Measurements from ENCODE around the gene CCDC38.

Gene CCDC38

DNA sequence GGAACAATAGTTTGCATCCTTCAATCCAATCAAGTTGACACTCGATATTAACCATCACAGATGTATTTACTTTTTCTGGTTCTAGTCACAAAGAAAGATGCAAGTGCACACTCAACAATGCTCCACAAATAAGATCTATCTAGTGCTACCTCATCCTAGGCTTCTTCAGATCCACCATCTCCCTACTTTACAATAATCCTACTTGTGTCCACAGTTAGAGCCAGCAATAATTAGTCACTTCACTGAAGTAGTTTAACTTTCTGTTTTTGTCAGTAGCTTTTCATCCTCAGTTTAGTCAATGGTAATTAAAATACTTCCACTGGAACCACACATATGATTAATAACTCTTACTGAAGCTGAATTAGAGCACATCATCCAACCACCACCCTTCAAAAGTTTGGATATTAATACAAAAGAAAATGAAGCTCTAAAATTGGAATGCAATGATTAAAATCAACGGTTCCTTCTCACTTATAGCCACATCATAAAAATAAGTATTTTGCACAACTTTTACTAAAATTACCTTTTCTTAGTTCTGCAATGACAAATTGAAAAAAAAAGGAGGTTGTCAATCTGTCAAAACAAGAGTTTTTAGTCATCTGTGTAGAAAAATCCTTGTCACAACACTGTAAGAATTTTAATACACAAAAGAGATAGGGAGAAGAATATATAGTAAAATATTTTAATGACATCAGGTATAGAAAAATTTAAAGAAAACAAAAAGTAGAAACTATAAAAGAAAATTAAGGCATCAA lies 111.9 kb downstream of the CCDC38 start:
- no peak for DNase-seq

DNA sequence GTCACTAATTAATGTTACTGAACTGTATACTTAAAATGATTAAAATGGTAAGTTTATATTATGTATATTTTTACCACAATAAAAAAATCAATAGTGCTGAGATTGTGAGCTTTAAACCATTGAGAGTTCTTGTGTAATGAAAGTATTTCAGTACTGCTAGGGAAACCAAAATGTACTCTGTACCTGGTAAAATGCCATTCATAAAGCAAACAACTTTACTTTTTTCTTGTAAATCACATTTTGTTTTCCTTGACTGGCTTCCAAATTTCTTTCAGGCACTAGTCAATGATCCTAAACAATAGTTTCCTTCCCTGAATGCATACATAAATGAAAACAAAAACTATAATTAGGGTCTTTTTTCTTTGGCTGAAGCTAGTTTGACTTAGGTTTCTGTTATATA lies 113.0 kb downstream of the CCDC38 start:
- no peak for DNase-seq

DNA sequence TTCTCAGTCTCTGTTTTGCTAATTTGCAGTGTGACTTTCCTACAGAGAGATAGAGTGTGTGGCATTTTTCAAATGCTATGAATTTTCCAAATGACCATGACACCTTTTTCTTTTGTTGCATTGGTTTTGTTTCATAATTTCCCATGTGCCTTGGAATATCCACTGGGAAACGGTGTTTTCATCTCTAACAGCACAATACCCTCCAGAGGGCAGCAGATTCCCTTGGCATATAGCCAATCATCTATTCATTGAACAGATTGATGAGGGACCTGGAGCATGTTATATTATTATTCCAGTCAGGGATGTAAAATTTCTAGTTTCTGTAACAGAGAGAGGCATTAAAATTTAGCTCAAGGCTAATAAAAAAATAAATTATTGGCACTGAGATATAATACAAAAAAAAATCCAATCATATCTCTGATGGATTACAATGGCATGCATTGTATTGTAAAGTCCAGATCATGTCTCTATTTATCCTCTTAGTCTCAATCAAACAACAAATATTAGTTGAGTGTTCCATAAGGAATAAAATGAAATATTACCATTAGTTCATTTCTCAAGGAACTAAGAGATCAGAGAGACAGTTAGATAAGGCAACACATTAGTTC lies 122.2 kb downstream of the CCDC38 start:
- peak; percentile 4 for DNase-seq
